Activated CD8-positive, alpha-beta memory T cell treated with anti-CD3 and anti-CD28 coated beads, Interleukin-2, amount 50 U/mL, for 1 hour (primary cell): ENCODE measurements around the gene HOTAIR.
A peak's percentile ranks its signal among the peaks of the same experiment; 100 is the strongest.

Experiments used
- DNase-seq: peaks from one replicate; pipeline ENCODE4 v3.0.0-alpha.2; 2020; ENCODE audit errors: extremely low read depth

The HOTAIR gene

GRCh38 chr12:53988541-53989226 is 13.9 kb upstream of the HOTAIR start:
- no peak for DNase-seq

GRCh38 chr12:53987787-53988230 is 13.1 kb upstream of the HOTAIR start:
- DNase-seq, result no peak

GRCh38 chr12:53986686-53987483 is 12.1 kb upstream of the HOTAIR start:
- no peak for DNase-seq

- no peak for DNase-seq
Measured at GRCh38 chr12:53985994-53986685, 11.4 kb upstream of the HOTAIR start.

DNA sequence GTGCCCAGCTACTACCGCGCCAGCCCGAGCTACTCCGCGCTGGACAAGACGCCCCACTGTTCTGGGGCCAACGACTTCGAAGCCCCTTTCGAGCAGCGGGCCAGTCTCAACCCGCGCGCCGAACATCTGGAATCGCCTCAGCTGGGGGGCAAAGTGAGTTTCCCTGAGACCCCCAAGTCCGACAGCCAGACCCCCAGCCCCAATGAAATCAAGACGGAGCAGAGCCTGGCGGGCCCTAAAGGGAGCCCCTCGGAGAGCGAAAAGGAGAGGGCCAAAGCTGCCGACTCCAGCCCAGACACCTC is 10.9 kb upstream of the HOTAIR start:
- DNase-seq, result no peak

- peak; percentile 55 for DNase-seq
Measured at GRCh38 chr12:53984901-53985691, 10.3 kb upstream of the HOTAIR start, which contains the start of gene HOXC10. TSS of gene HOXC10 (plus strand) at chr12:53985146. CDS start at chr12:53985260, 114 bp downstream.

DNA sequence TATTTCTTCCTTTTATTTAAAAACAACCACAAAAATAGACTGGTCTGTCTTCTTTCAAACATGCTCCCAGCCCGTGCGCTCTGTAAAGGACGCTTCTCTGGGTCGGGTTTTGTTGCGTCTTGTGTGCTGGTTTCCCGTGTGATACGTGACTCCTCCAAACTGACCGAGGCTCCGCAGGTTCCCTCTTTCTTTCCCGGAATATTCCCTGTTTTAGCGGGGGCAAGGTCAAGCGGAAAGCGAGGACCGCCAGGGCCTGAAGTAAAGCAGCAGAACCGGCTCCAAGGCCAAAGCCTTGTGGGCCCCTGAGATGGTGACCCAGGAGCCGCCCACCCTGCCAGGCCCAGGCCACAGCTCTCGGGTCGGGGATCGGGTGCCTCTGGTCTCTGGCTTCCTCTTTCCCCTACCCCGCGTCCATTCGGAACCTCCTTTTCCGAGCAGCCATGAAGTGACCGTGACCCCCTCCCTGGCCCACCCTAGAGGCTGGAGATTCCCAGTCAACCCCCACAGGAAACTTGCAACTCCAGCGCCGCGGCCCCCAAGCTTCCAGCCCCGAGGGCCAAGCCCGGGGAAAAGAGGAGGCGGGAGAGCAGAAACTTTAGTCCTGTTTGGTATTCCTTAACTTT is 9.3 kb upstream of the HOTAIR start:
- DNase-seq, result no peak

DNA sequence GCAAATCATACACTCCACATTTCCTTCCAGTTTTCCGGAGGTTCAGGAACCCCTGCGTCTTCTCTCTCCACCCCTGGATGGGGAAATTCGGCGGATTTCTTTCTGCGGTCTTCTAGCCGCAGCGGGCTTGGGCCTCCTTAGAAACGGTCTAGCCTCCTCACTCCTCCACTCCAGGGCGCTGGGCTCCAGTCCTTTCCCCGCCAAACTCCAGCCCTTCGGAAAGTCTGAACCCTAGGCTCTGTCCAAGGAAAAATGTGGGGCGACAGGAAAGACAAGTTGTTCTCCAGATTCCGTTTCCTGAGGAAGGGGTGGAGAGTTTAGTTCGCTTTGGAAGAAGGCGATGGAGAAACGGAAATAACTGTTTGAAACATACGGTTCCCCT is 8.8 kb upstream of the HOTAIR start:
- no peak for DNase-seq

- no peak for DNase-seq
Measured at GRCh38 chr12:53982648-53983567, 8.2 kb upstream of the HOTAIR start.

- DNase-seq, result no peak
Measured at GRCh38 chr12:53981634-53982565, 7.1 kb upstream of the HOTAIR start.

- no peak for DNase-seq
Measured at GRCh38 chr12:53980802-53981496, 6.2 kb upstream of the HOTAIR start.

- no peak for DNase-seq
Measured at GRCh38 chr12:53980104-53980801, 5.5 kb upstream of the HOTAIR start.

GRCh38 chr12:53978477-53979356 is 4.0 kb upstream of the HOTAIR start:
- DNase-seq, result no peak

GRCh38 chr12:53977596-53978445 is 3.1 kb upstream of the HOTAIR start:
- no peak for DNase-seq

- DNase-seq, result no peak
Measured at GRCh38 chr12:53976823-53977595, 2.3 kb upstream of the HOTAIR start.
